Gastrocnemius medialis (tissue), 4 donors: Measurements from ENCODE around the gene ZNF488.

Source experiments
- POLR2A ChIP-seq, 2 donors: fragments of 450-650 bp; IDR thresholded peaks; one replicate each; pipeline ENCODE4 v1.6.1; 2017; ENCODE audit warnings: antibody characterized with exemption in 2 of 2, mild to moderate bottlenecking in 2 of 2, moderate library complexity in 2 of 2
- TF ChIP-seq, protein P1 (sequence below), 5 experiments: fragments of 450-650 bp in 3 of 5; fragments of 200-600 bp in 2 of 5; sonication (generic) in 2 of 5; IDR thresholded peaks in 4 of 5; conservative IDR thresholded peaks in 1 of 5; 1 replicate in 4 of 5; 2 replicates in 1 of 5; pipeline ENCODE4 v1.5.1; 2016 to 2019; ENCODE audit warnings: antibody characterized with exemption in 5 of 5, mild to moderate bottlenecking in 3 of 5, moderate library complexity in 3 of 5

DNA sequence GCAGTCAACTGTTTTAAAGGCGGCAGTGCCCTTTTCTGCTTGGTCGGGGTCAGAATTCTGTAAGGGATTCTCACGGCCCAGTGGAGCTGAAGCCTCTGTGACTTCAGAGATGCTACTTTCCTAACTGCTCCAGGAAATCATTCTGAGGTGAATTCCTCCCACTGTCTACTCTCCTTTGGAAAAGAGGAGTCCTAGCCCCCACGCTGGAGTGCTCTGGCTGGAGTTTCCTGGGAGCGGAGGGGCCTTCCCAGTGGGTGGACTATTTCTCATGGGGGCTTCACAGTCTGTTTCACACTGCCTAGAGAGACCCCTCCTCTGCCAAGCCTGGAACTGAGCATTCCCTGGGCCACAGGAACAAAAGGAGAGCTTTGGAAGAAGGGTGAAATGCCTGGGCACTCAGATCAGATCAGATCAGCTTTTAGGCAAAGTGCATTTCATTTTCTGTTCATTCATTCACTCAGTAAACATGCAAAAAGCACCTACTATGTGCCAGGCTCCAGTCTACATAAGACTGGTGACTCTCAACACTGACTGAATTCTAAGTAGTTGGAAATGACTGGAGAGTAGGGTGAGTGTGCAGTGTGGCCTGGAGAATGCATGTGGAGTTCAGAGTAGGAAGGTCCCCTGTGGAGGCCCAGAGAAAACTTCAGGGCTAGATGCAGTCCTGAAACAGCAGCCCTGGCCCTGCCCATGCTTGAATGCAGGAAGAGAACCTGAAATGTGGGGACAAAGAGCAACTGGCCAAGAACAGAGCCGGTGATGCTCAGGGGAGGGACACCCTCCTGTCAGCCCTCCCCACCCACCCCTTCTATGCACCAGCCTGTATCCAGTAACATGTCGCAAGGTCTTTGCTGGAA is 12.2 kb downstream of the ZNF488 start:
- TF ChIP-seq, protein P1, sequence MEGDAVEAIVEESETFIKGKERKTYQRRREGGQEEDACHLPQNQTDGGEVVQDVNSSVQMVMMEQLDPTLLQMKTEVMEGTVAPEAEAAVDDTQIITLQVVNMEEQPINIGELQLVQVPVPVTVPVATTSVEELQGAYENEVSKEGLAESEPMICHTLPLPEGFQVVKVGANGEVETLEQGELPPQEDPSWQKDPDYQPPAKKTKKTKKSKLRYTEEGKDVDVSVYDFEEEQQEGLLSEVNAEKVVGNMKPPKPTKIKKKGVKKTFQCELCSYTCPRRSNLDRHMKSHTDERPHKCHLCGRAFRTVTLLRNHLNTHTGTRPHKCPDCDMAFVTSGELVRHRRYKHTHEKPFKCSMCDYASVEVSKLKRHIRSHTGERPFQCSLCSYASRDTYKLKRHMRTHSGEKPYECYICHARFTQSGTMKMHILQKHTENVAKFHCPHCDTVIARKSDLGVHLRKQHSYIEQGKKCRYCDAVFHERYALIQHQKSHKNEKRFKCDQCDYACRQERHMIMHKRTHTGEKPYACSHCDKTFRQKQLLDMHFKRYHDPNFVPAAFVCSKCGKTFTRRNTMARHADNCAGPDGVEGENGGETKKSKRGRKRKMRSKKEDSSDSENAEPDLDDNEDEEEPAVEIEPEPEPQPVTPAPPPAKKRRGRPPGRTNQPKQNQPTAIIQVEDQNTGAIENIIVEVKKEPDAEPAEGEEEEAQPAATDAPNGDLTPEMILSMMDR (IDR thresholded peaks at IDR 0.05 in 4 of 5, conservative IDR thresholded peaks at IDR 0.05 in 1 of 5) = no peak
- no peak for TF ChIP-seq POLR2A (IDR thresholded peaks at IDR 0.05)
